Hypothalamus (tissue), 51 donors: Measurements from ENCODE around the gene CD4.
"Not testable (repeated sequence)": the region's sequence is repeated elsewhere in the genome, so short reads cannot be mapped to it uniquely, and the experiment has no call there.

Source experiments
- DNase-seq, 51 donors: peaks; one replicate each; lab custom pipeline; 2025; lab: John Stamatoyannopoulos, UW

Gene CD4

DNA sequence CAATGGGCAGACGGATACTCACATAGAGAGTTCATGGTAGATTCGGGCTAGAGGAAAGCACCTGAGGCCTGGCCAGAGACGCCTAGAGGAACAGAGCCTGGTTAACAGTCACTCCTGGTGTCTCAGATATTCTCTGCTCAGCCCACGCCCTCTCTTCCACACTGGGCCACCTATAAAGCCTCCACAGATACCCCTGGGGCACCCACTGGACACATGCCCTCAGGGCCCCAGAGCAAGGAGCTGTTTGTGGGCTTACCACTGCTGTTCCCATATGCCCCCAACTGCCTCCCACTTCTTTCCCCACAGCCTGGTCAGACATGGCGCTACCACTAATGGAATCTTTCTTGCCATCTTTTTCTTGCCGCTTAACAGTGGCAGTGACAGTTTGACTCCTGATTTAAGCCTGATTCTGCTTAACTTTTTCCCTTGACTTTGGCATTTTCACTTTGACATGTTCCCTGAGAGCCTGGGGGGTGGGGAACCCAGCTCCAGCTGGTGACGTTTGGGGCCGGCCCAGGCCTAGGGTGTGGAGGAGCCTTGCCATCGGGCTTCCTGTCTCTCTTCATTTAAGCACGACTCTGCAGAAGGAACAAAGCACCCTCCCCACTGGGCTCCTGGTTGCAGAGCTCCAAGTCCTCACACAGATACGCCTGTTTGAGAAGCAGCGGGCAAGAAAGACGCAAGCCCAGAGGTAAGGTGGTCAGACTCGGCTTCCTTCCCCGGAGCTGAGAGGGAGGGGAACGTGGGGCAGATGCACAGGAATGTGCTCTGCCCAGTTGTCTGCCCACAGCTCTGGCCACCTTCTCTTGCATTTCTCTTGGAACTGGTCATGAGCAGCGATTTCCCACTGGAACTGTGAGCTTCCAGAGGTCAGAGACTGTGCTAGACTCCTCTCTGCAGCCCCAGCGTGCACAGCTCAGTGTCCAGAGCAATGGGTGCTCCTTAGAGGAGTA is at the start of gene CD4:
TSS of gene CD4 (plus strand) at position 557 of the 953 bp plus-strand sequence. CDS start 10,611 bp downstream, outside the sequence.
- DNase-seq, result peak in 19 of 51 donors; percentile 8 to 45 (median 24)

DNA sequence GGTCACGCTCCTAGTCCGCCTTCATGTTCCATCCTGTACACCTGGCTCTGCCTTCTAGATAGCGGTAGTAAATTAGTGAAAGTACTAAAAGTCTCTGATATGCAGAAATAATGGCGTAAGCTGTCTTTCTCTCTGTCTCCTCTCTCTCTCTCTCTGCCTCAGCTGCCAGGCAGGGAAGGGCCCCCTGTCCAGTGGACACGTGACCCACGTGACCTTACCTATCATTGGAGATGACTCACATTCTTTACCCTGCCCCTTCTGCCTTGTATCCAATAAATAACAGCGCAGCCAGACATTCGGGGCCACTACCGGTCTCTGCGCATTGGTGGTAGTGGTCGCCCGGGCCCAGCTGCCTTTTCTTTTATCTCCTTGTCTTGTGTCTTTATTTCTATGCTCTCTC is 47.2 kb upstream of the CD4 start:
- DNase-seq, result not testable (repeated sequence)

DNA sequence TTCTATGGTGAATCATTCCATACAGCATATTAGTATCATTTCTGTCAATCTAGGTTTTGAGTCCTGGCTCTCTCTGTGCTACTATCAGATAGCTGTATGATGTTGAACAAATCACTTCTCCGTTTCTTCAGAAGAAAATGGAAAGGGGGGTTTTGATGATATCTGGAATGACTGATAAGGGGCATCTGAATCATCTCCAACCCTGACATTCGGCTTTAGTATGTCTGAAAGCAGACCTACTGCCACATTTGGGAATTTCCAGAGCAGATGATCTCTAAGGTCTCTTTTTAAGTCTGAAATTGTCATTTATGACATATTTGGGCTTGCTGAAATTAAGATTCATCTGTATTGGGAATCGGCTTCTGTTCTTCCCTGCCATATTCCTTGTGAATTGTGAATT is 46.5 kb upstream of the CD4 start:
- DNase-seq, result no peak

GRCh38 chr12:6743300-6743699 is 46.0 kb upstream of the CD4 start:
- not testable (repeated sequence) for DNase-seq

- DNase-seq, result peak in 1 of 51 donors; percentile 4
These were observed 43.4 kb upstream of the CD4 start for GRCh38 chr12:6745741-6746525.

- DNase-seq, result no peak
These were observed 42.1 kb upstream of the CD4 start for GRCh38 chr12:6747216-6747615.

DNA sequence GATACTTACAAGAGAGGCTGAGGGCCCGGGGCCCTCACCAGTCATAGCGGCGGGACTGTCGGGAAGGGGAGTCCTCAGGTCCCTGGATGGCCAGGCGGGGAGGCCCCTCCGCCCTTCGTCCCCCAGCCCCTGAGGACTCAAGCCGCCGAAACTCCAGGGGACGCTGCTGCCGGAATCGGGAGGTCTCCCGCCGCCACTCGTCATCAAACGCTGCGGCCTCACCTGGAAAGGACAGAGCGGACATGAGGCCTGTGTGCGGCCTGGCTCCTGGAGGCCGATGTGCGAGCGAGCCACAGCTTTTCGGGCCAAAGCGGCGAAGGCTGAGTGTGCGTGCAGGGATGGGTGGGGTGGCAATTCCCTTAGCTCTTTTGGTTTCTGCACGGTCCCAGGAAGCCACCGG is 40.6 kb upstream of the CD4 start:
- no peak for DNase-seq

DNA sequence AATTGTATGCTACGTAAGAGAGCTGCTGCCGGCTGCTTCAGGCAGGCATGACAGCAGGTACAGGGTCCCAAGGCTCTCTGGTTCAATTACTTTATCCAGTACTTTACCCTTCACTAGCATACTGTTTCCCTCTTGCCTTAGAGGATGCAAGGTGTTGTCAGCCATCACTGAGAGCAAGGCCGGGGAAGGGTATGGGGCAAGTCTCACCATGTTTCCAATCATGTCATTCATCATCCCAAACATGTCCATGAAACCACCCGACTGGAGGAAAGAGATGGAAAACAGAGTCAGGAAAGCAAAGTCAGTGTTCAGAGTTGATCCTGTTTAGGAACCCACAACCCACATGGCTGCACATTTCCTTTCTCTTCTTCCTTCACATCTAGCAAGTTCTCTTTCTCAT is 38.8 kb upstream of the CD4 start:
- no peak for DNase-seq

- DNase-seq, result no peak
These were observed 37.6 kb upstream of the CD4 start for GRCh38 chr12:6751767-6752166.

GRCh38 chr12:6752167-6752920 is 37.0 kb upstream of the CD4 start:
- DNase-seq, result peak in 4 of 51 donors; percentile 36 to 39 (median 38)

DNA sequence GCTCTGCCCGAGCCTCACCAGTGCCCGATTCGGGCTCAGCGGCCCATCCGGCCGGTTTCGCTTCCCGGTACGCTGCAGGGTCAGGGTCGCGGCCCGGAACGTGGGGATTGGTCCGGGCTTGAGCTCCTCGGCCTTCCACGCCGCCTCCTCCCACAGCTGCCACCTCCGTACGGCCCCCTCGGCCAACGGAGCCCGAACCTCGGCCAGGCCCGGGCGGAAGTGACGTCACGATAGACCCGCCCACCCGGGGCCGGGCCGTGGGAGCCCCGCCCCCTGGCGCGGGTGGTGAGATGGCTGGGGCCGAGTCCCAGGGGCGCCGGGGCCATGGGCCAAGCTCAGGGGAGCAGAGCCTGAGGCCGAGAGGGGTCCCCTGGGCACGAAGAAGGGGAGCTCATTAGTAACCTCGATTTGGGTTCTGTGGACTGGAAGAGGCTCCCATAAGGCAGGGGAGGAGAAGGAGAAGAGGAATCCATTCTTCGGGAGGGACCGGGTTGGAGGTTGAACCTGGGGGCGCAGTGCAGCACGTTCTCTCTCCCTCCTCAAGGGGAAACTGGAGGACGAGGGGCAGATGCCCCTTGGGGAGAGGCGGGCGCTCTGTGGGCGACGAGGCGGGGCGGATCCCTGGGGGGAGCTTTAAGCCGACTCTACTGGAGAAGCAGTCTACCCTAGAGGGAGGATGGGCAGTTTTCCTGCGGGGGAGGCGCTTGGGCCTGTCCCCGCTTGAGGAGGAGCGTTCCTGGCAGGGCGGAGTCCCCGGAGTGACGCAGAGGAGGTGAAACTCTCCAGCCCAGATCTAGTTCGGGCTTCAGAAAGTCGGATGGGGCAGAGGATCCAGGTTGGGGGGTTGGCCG is 36.2 kb upstream of the CD4 start, which contains the start of gene MLF2:
TSS of gene MLF2 (minus strand) at position 221 of the 851 bp plus-strand sequence. CDS start 807 bp downstream, outside the sequence.
- DNase-seq, result peak; percentile 66 to 98 (median 94)

DNA sequence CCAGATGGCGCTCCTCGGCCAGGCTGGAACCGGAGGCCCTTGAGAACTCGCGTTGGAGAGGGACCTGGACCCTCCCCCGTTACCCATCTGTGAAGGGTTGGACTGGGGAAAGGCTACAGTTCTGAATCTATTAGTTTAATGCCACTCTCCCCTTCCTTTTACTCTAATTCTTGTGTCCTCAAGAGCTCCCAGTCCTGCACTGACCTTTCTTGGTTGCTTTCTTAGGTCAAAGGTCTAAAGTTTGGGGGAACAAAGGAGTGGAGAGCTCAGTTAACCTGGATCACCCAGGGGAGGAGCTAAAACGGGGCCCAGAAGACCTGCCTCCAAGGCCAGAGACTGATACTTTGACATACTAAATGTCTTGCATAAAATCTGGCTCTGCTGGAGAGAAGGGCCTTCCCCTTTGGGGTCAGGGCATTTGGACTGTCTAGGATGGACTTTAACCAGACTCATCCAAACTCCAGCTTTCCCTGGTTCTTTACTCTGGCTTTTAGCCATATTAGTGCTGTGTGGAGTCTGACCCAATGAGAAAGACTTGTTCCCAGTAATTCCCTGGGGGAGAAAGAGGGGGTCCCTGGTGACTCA is 35.5 kb upstream of the CD4 start:
- DNase-seq, result no peak

DNA sequence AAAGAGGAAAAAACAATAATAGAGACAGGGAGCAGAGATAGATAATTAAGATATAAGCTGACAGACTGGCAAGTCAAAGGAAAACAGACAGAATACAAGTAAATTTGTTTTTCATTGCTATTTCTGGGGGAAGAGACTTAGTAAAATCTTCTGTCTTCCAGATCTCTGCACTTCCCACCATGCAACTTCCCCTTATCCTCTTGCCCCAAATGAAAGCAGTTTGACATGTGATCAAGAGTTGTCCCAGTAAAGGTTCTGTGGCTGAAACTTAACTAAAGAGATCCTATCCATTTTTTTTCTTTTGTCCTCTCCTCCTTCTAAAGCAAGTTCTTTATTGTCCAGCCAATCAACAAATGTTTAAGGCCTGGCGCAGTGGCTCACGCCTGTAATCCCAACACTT is 34.9 kb upstream of the CD4 start:
- DNase-seq, result no peak

DNA sequence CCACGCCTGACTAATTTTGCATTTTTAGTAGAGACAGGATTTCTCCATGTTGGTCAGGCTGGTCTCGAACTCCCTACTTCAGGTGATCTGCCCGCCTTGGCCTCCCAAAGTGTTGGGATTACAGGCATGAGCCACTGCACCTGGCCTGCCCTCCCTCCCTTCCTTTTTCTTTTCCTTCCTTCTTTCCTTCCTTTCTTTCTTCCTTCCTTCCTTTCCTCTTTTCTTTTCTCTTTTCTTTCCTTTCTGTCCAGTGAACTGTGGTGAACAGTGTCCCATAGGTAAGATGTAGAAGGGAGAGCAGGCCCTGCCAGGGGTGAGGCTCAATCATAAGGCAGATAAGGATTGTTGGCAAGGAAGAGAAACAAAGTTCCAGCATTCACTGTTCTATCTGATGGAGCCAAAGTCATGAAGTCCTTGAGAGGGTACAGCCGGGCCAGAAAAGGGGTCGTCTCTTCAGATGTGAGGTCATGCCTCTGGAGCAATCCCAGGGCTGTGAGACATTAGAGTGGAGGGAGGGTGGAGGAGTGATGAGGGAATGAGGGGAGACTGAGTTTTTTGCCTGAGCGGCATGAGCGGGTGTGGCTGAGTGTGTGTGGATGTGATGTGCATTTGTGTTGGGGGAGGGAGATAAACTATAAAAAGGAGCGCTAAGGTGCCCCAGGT is 32.2 kb upstream of the CD4 start:
- no peak for DNase-seq

DNA sequence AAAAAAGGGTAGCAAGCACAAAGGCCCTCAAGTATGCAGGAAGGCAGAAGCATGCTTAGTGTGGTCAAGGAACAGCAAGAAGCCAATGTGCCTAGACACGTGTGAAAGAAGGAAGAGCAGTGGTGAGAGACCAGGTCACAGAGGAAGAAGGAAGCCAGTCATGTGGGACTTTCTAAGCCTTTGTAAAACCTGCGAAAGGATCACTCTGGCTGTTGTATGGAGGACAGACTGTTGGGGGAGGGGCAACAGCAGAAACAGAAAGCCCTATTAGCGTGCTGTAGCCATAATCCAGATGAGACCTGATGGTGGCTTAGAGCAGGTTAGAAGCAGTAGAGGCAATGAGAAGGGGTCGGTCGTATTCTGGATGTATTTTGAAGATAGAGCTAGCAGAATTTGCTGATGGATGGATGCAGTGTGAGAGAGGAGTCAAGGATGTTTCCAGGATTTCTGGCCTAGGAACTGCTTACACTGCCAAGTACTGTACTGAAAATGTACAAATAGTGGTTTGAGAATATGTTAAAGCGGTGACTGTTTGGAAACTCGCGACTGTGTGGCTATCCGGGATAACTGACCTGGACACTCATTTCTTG is 30.7 kb upstream of the CD4 start:
- no peak for DNase-seq

- no peak for DNase-seq
These were observed 29.6 kb upstream of the CD4 start for GRCh38 chr12:6759741-6760140.

DNA sequence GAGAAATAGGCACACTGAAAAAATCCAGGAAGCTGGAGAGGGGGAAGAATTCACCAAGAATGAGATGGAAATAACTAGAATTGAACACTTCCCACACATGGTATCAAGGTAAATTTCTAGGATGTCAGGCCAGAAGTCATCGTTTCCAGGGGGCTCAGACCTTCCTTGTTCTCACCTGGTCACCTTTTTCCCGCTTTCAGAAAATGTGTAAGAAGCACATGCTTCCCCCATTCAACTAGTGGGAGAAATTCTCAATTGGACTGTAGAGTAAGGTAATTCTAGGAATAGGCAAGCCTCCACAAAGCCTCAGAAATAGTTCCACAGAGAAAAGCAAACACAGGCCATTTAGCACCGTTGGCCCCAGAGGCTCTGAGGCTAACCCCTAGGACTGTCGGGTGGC is 25.9 kb upstream of the CD4 start:
- DNase-seq, result no peak
